Loucy (cell line): Measurements from ENCODE around the gene UCMA.

Experiments
- H2AFZ ChIP-seq: fragments of 200-600 bp; sonication (generic); 2 replicates; pipeline ENCODE4 v1.6.0; 2016; ENCODE audit warnings: antibody characterized with exemption, mild to moderate bottlenecking, low read length, moderate library complexity
- H3F3A ChIP-seq: fragments of 200-600 bp; 2 replicates; pipeline ENCODE4 v1.6.0; 2016; ENCODE audit warnings: antibody characterized with exemption, low read depth, mild to moderate bottlenecking
- H3K27me3 ChIP-seq: fragments of 200-600 bp; sonication (generic); 2 replicates; pipeline ENCODE4 v1.6.1; 2014; ENCODE audit warnings: low read length, mild to moderate bottlenecking; ENCODE audit not compliant: insufficient read depth, poor library complexity, severe bottlenecking
- H3K36me3 ChIP-seq: fragments of 200-600 bp; sonication (generic); 2 replicates; pipeline ENCODE4 v1.6.1; 2016; ENCODE audit warnings: low read length; ENCODE audit not compliant: insufficient read depth
- H3K4me1 ChIP-seq: fragments of 200-600 bp; sonication (generic); 2 replicates; pipeline ENCODE4 v1.5.1; 2014; ENCODE audit warnings: low read length, mild to moderate bottlenecking; ENCODE audit not compliant: insufficient read depth, poor library complexity, severe bottlenecking
- H3K4me2 ChIP-seq: fragments of 200-600 bp; sonication (generic); 2 replicates; pipeline ENCODE4 v1.6.0; 2014; ENCODE audit warnings: antibody characterized with exemption, low read length, low read depth, mild to moderate bottlenecking; ENCODE audit not compliant: poor library complexity, severe bottlenecking
- H3K4me3 ChIP-seq: fragments of 200-600 bp; sonication (generic); 2 replicates; pipeline ENCODE4 v1.5.1; 2014; ENCODE audit warnings: low read length, mild to moderate bottlenecking, mixed read lengths; ENCODE audit not compliant: poor library complexity, severe bottlenecking
- H3K79me2 ChIP-seq: fragments of 200-600 bp; sonication (generic); 2 replicates; pipeline ENCODE4 v1.6.1; 2014; ENCODE audit warnings: low read length; ENCODE audit not compliant: insufficient read depth
- H3K9ac ChIP-seq: fragments of 200-600 bp; sonication (generic); 2 replicates; pipeline ENCODE4 v1.6.0; 2014; ENCODE audit warnings: mild to moderate bottlenecking, low read depth, low read length, moderate library complexity; ENCODE audit not compliant: poor library complexity, severe bottlenecking
- H3K9me2 ChIP-seq: fragments of 200-600 bp; sonication (generic); replicated peaks from 2 replicates; pipeline ENCODE4 v1.6.1; 2016; ENCODE audit warnings: low read depth, low read length, mixed read lengths
- H3K9me3 ChIP-seq: fragments of 200-600 bp; sonication (generic); 2 replicates; pipeline ENCODE4 v1.6.1; 2014; ENCODE audit warnings: mild to moderate bottlenecking, antibody characterized with exemption, low read length, low read depth; ENCODE audit not compliant: insufficient read depth
- H4K20me1 ChIP-seq: fragments of 200-600 bp; sonication (generic); 2 replicates; pipeline ENCODE4 v1.6.0; 2014; ENCODE audit warnings: antibody characterized with exemption, low read length, mild to moderate bottlenecking; ENCODE audit not compliant: insufficient read depth, poor library complexity, severe bottlenecking
- EZH2phosphoT487 ChIP-seq: fragments of 200-600 bp; IDR thresholded peaks from 2 replicates; pipeline ENCODE4 v1.6.1; 2018; ENCODE audit warnings: antibody characterized with exemption, mild to moderate bottlenecking, moderate library complexity, borderline replicate concordance
- TF ChIP-seq, protein P1 (sequence below): fragments of 200-600 bp; sonication (generic); conservative IDR thresholded peaks from 2 replicates; pipeline ENCODE4 v1.5.1; 2014; ENCODE audit warnings: mild to moderate bottlenecking, antibody characterized with exemption, low read length

UCMA gene

GRCh38 chr10:13224210-13224995, 9.8 kb downstream of the UCMA start:
- no peak overlapping the region for H3K9ac ChIP-seq
- no peaks in the 10 kb centered on the region for H3F3A ChIP-seq
- no peaks in the 10 kb centered on the region for H3K9me3 ChIP-seq
- no peaks in the 10 kb centered on the region for H4K20me1 ChIP-seq
- H3K4me2 ChIP-seq: no peak overlapping the region
- H3K4me1 ChIP-seq: no peaks in the 10 kb centered on the region
- no peak for TF ChIP-seq EZH2phosphoT487
- TF ChIP-seq, protein P1, sequence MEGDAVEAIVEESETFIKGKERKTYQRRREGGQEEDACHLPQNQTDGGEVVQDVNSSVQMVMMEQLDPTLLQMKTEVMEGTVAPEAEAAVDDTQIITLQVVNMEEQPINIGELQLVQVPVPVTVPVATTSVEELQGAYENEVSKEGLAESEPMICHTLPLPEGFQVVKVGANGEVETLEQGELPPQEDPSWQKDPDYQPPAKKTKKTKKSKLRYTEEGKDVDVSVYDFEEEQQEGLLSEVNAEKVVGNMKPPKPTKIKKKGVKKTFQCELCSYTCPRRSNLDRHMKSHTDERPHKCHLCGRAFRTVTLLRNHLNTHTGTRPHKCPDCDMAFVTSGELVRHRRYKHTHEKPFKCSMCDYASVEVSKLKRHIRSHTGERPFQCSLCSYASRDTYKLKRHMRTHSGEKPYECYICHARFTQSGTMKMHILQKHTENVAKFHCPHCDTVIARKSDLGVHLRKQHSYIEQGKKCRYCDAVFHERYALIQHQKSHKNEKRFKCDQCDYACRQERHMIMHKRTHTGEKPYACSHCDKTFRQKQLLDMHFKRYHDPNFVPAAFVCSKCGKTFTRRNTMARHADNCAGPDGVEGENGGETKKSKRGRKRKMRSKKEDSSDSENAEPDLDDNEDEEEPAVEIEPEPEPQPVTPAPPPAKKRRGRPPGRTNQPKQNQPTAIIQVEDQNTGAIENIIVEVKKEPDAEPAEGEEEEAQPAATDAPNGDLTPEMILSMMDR: no peak
- no peaks in the 10 kb centered on the region for H3K36me3 ChIP-seq
- H3K79me2 ChIP-seq: no peaks in the 10 kb centered on the region
- no peaks in the 10 kb centered on the region for H3K9me2 ChIP-seq
- H3K4me3 ChIP-seq: no peak overlapping the region
- no peaks in the 10 kb centered on the region for H3K27me3 ChIP-seq
- H2AFZ ChIP-seq: no peak overlapping the region

GRCh38 chr10:13223241-13223640, 10.9 kb downstream of the UCMA start:
- H3K4me2 ChIP-seq: no peak overlapping the region
- H3K4me3 ChIP-seq: no peak overlapping the region
- no peak overlapping the region for H2AFZ ChIP-seq
- H3K9me3 ChIP-seq: no peaks in the 10 kb centered on the region
- H3K36me3 ChIP-seq: no peaks in the 10 kb centered on the region
- no peaks in the 10 kb centered on the region for H4K20me1 ChIP-seq
- H3K27me3 ChIP-seq: no peaks in the 10 kb centered on the region
- no peaks in the 10 kb centered on the region for H3K9me2 ChIP-seq
- H3K79me2 ChIP-seq: no peaks in the 10 kb centered on the region
- TF ChIP-seq EZH2phosphoT487: no peak
- TF ChIP-seq, protein P1: no peak
- H3F3A ChIP-seq: no peaks in the 10 kb centered on the region
- H3K9ac ChIP-seq: no peak overlapping the region
- no peaks in the 10 kb centered on the region for H3K4me1 ChIP-seq

- H2AFZ ChIP-seq: no peak overlapping the region
- H3F3A ChIP-seq: no peaks in the 10 kb centered on the region
- no peaks in the 10 kb centered on the region for H3K79me2 ChIP-seq
- H3K9ac ChIP-seq: no peak overlapping the region
- no peaks in the 10 kb centered on the region for H3K27me3 ChIP-seq
- no peak for TF ChIP-seq EZH2phosphoT487
- TF ChIP-seq, protein P1: no peak
- H3K36me3 ChIP-seq: no peaks in the 10 kb centered on the region
- no peak overlapping the region for H3K4me3 ChIP-seq
- no peak overlapping the region for H3K4me2 ChIP-seq
- no peaks in the 10 kb centered on the region for H4K20me1 ChIP-seq
- H3K4me1 ChIP-seq: no peaks in the 10 kb centered on the region
- no peaks in the 10 kb centered on the region for H3K9me2 ChIP-seq
- H3K9me3 ChIP-seq: no peaks in the 10 kb centered on the region
Measured at GRCh38 chr10:13222566-13222965, 11.6 kb downstream of the UCMA start.
